HG03045 (cell line): Measurements from ENCODE around the gene TRIM23.
"Not testable (repeated sequence)": the region's sequence is repeated elsewhere in the genome, so short reads cannot be mapped to it uniquely, and the experiment has no call there.

Experiments
- ATAC-seq: cut with Tn5 transposase; IDR thresholded peaks from one replicate; pipeline ENCODE4 v1.9.1; 2021; ENCODE audit warnings: mild to moderate bottlenecking, moderate library complexity; ENCODE audit not compliant: unreplicated experiment

TRIM23 gene

DNA sequence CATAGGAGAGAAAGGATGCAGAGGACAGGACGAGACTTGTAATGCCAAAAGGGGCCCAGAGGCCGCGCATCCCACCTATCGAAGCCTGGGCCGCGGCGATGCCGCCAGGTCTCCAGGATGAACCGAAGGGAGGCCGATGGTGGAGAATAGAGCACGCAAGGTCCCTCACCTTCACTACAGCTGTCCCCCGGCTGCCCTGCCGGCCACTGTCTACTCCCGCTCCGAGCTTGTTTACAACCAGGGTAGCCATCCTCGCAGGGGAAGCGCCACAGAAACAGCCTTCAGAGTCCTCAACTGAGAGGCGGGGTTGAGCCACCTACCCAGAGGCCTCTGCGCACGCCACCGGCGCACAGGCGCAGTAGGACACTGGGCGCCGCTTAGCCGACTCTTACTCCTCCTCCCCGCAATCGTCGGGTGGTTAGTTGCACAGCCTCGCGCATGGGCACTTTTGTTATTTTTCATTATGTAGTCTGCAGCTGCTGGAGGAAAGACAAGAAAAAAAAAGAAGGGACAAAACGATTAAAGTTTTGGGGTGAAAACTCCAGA lies at the start of gene TRIM23:
TRIM23 (minus strand) TSS at position 309 of the 546 bp plus-strand sequence; CDS start at position 250, 59 bp downstream.
- ATAC-seq = peak; percentile 95

- ATAC-seq = no peak
Measured at GRCh38 chr5:65672796-65673195, 48.7 kb upstream of the TRIM23 start.

DNA sequence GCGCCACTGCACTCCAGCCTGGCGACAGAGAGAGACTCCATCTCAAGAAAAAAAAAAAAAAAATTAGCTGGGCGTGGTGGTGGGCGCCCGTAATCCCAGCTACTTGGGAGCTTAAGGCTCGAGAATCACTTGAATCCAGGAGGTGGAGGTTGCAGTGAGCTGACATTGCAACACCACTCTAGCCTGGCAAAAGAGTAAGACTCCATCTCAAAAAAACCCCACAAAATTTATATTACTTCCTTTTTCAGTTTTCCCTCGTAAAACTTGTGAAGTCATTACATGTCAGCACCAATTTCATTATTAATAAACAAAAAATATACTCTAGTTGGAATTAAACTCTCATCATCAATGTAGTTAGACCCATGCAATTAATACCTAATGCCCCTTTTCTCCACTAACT lies 44.6 kb upstream of the TRIM23 start:
- no peak for ATAC-seq

DNA sequence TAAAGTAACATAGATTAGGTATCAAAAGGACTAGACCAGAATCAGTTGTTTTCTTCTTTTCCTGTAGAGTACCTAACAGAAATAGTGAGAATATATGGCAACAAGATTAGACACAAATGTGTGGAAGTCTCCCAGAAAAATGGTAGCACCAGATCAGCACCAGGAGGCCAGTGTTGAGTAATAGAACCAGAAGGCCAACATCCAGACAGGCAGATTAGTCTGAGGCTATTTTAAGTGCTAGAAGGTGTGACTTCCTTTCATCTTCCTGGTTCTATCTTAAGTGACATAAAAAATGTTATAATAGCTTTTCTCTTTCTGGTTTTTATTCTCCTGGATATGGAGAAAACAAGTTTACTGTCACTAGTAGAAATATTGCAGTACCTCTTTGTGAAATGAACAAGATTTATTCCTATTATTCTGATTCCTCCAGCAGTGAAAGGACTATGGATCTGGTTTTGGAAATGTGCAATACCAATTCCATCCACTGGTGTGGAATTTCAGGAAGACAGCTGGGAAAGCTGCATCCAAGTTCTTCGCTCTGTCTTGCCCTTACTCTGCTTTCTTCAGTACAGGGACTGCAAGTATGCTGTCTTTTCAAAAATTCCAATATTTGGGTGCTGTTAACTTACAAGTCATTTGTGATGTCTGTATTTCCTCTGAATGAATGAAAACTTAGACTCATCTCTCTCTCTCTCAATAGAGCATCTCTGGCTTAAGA lies 39.8 kb upstream of the TRIM23 start:
- ATAC-seq = no peak

DNA sequence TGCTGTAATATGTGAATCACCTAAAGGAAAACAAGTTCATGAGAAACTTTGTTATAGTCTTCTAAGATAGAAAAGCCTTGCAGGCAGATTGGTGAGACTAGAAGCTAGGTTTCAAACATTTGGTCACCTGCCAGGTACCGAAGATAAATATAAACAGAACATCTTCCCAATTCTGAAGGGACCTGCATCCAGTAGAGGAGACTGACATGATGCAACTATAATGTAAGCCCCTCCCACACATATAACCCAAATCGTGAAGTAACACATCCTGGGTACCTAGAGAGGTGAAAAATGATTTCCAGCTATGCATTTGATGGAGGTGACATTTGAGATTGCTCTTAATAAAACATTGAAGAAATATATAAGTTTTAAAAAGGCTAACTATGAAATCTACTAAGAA lies 30.6 kb upstream of the TRIM23 start:
- no peak for ATAC-seq

- no peak for ATAC-seq
Measured at GRCh38 chr5:65651144-65651543, 27.0 kb upstream of the TRIM23 start.

DNA sequence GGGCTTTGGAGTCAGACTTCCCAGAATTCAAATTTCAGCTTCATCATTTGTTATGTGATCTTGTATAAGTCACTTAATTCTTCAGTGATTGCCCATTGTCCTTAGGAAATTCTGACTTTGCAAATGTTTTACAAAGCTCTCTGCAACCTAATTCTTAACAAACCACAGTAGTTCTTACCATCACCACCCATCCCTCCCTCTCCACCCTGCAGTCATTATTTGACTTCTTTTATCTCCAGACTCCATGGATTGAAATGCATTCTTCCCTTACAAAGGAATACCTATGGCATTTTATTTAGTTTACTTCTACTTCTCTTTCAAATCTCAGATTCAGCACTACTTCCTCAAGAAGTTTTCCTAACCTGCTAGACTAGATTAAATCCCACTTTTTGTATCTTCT lies 23.8 kb upstream of the TRIM23 start:
- no peak for ATAC-seq

GRCh38 chr5:65646938-65647337 lies 22.8 kb upstream of the TRIM23 start:
- no peak for ATAC-seq

GRCh38 chr5:65640240-65640639 lies 16.1 kb upstream of the TRIM23 start:
- no peak for ATAC-seq

GRCh38 chr5:65630981-65631380 lies 6.8 kb upstream of the TRIM23 start:
- no peak for ATAC-seq

DNA sequence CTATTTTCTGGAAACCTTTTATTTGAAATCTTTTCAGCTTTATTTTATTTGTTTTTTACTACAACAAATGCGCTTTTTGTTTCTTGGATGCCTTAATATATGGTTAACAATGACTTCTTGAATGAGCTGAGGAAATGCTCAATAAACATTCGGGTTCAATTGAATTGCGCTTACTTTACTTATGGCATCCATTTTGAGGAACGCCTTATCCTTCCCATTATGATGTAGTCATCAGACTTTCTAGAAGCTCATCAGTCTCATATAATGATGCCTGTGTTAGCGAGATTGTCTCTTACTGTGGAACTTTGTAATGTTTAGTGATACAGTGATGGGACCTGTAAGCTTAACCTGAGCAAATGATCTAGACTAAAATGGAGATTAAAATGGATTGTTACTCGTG lies 1.6 kb upstream of the TRIM23 start:
- no peak for ATAC-seq

DNA sequence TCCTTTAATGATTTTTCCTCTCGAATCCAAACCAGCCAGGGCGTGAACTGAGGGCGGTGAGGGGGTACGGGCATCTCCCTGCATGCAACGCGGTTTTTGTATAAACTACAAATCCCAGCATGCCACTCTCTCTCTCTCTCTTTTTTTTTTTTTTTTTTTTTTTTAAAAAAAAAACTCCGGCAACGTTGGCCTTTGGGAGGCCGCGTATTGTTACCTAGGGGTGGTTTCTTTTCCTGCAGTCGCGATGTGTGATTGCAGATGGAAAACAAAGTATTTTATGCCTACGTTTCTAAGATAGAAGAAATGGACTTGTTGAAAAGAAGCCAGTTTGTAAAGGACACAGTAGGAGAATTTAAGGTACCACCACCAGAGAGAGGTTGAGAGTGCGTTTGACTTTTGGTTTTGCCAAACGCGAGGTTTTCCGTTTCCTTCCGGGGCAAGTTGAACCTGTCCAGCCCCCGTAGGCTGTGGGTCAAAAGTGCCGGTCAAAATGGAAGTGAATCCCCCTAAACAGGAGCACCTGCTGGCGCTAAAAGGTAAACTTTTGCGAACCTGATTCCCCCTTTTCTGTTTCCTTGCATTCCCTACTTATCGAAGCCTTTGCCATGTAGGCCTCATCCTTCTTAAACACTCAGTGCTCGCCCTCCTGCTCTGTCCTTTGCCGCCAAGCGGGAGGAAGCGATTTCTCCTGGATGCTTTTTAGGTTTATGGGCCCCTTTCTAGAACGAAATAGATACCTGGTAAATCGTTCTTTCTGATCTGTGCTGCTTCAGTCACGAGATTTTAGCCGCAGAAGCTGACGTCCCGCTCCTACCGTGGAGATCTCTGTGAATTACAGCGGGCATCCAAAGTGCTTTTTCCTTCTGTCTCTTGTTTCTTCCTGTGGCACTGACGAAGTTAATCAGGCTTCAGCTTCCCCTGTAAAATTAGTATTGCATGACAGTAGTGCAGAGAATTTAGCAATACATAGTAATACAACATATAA lies 730 bp upstream of the TRIM23 start, which contains the start of the genes SHLD3 and TRAPPC13:
SHLD3 (plus strand) TSS at position 457 of the 985 bp plus-strand sequence. CDS start 4,561 bp downstream, outside the sequence.
TRAPPC13 (plus strand) TSS at position 457 of the 985 bp plus-strand sequence; CDS start at position 491, 34 bp downstream.
- ATAC-seq = peak; percentile 75

DNA sequence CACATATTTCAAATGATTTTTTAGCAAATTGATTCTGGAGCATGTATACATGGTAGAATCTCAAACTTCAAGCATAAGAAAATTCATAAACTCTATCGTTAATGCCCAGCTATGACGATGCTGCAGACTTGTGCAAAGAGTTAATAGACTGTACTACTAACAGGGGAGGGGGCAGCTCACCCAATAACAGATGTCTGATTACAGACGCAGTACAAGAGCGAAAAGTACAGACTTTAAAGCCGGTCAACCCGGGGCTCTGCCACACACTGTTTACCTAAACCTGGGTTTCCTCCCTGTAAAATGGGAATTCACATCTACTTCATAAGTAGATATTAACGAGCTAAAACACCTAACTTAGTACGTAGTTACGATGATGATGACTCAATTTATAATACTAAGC lies 651 bp downstream of the TRIM23 start:
- no peak for ATAC-seq

DNA sequence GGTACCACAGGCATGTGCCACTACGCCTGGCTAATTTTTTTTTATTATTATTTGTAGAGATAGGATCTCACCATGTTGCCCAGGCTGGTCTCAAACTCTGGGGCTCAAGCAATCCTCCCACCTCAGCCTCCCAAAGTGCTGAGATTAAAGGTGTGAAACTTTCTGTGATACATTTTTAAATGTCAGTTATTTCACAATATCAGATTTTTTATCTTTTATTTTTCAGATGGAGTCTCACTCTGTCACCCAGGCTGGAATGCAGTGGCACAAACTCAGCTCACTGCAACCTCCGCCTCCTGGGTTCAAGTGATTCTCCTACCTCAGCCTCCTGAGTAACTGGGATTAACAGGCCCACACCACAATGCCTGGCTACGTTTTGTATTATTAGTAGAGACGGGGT lies 2.2 kb downstream of the TRIM23 start:
- ATAC-seq = not testable (repeated sequence)

DNA sequence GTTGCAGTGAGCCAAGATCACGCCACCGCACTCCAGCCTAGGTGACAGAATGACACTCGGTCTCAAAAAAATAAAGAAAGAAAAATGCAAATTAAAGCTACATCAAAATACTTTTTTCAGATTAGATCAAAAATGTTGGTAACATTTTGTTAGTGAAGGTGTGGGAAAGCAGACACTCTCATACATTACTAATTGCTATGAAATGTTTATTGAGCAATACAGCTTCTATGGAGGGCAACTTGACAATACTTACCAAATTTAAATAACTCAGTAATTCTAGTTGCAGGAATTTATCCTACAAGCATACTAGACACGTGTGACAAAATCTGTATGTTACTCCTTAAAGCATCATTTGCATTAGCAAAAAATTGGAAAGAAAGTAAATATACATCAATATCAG lies 4.1 kb downstream of the TRIM23 start:
- no peak for ATAC-seq

DNA sequence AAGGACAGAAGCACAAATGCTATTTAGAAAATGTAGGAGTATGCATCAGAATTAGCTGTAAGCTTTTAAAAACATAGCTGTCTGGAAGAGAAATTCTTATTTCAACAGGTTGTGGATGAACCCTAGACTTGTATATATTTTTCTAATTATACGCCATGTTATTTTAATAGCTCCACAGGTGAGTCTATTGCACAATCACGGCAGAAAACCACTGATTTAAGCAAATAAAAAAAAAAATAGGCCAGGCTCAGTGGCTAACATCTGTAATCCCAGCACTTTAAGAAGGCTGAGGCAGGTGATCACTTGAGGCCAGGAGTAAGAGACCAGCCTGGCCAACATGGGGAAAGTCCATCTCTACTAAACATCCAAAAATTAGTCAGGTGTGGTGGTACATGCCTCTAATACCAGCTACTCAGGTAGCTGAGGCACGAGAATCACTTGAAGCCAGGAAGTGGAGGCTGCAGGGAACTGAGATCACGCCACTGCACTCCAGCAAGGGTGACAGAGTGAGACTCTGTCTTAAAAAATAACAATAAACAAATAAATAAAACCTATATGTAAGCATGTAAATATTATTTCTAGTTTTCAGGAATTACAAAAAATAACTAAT lies 11.7 kb downstream of the TRIM23 start:
- ATAC-seq = no peak

DNA sequence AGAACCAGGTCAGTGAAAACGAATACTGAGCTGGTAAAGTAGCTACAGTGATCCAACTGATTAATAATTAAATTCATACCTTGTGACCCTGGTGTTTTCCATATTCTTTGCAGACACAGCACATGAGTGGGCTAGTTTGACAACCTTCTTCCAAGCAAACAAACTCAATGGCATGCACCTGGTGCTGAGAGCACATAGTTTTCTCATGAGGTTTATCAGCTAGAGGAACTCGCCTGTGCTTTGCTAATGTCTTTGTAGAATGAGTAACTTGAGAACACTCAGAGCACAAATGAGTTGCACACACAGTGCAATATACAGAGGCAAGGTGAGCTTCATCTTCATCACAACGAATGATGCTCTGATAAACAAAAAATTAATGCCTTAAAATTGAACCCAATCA lies 12.6 kb downstream of the TRIM23 start:
- no peak for ATAC-seq

GRCh38 chr5:65601761-65602160 lies 22.4 kb downstream of the TRIM23 start:
- ATAC-seq = not testable (repeated sequence)

DNA sequence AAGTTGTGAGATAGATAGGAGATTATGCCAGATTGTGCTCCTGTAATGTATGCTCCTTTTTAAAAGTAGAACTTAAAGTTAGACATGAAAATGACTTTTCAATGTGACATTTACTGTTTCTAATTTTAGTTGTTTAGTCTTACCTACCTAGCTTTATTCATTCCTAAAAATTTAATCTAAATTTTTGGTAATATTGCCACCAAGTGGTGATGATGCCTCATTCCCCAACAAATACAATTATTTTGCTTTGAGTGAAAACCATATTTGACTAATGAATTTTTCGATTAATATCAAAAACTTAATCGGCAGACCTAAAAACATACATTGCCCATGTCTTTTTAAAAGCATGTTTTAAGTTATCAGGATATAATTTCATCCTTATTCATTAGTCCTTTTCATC lies 35.4 kb downstream of the TRIM23 start:
- no peak for ATAC-seq

GRCh38 chr5:65577141-65577540 lies 47.0 kb downstream of the TRIM23 start:
- no peak for ATAC-seq
